CMK (cell line): ENCODE data around the gene GAA.

Experiments used
- DNase-seq: peaks from one replicate; pipeline ENCODE4 v3.0.0-alpha.2; 2010; ENCODE audit warnings: low read depth

The GAA gene

GRCh38 chr17:80101011-80101945 is at the start of gene GAA:
Gene GAA (plus strand): TSS chr17:80101581. CDS start chr17:80104587, 3,006 bp downstream.
- DNase-seq = peak; percentile 64

GRCh38 chr17:80051681-80052080 is 49.7 kb upstream of the GAA start:
- no peak for DNase-seq

GRCh38 chr17:80053102-80053501 is 48.3 kb upstream of the GAA start:
- DNase-seq = no peak

GRCh38 chr17:80055597-80055996 is 45.8 kb upstream of the GAA start:
- no peak for DNase-seq

- no peak for DNase-seq
These were observed 42.9 kb upstream of the GAA start for GRCh38 chr17:80058311-80058955.

- DNase-seq = no peak
These were observed 40.7 kb upstream of the GAA start for GRCh38 chr17:80060644-80061043.

GRCh38 chr17:80061421-80061820 is 40.0 kb upstream of the GAA start:
- no peak for DNase-seq

GRCh38 chr17:80063830-80064585 is 37.4 kb upstream of the GAA start:
- no peak for DNase-seq

GRCh38 chr17:80064696-80065095 is 36.7 kb upstream of the GAA start:
- no peak for DNase-seq

- no peak for DNase-seq
These were observed 35.8 kb upstream of the GAA start for GRCh38 chr17:80065478-80066170.

GRCh38 chr17:80067393-80067986 is 33.9 kb upstream of the GAA start:
- no peak for DNase-seq

- DNase-seq = no peak
These were observed 32.8 kb upstream of the GAA start for GRCh38 chr17:80068301-80069222.

GRCh38 chr17:80070375-80071115 is 30.8 kb upstream of the GAA start:
- no peak for DNase-seq

GRCh38 chr17:80071116-80071841 is 30.1 kb upstream of the GAA start:
- DNase-seq = no peak

- no peak for DNase-seq
These were observed 29.0 kb upstream of the GAA start for GRCh38 chr17:80072410-80072809.

- DNase-seq = no peak
These were observed 21.3 kb upstream of the GAA start for GRCh38 chr17:80080081-80080480.

- no peak for DNase-seq
These were observed 19.8 kb upstream of the GAA start for GRCh38 chr17:80081596-80081995.

GRCh38 chr17:80082403-80083135 is 18.8 kb upstream of the GAA start:
- DNase-seq = peak; percentile 31
